KOPT-K1 (cell line): Measurements from ENCODE around the gene SERPINF2.

ENCODE experiments used
- H3K27ac ChIP-seq: fragments of 200-600 bp; sonication (generic); 2 replicates; pipeline ENCODE4 v1.5.1; 2016; ENCODE audit warnings: antibody characterized with exemption, mild to moderate bottlenecking, low read depth, low read length; ENCODE audit not compliant: poor library complexity, severe bottlenecking
- H3K36me3 ChIP-seq: fragments of 200-600 bp; sonication (generic); 2 replicates; pipeline ENCODE4 v1.5.1; 2017; ENCODE audit warnings: antibody characterized with exemption, mild to moderate bottlenecking, low read length, moderate library complexity; ENCODE audit not compliant: insufficient read depth
- H3K9me3 ChIP-seq: fragments of 200-600 bp; sonication (generic); 2 replicates; pipeline ENCODE4 v1.5.1; 2017; ENCODE audit warnings: antibody characterized with exemption, low read length, mild to moderate bottlenecking; ENCODE audit not compliant: insufficient read depth, poor library complexity, severe bottlenecking

SERPINF2 gene

DNA sequence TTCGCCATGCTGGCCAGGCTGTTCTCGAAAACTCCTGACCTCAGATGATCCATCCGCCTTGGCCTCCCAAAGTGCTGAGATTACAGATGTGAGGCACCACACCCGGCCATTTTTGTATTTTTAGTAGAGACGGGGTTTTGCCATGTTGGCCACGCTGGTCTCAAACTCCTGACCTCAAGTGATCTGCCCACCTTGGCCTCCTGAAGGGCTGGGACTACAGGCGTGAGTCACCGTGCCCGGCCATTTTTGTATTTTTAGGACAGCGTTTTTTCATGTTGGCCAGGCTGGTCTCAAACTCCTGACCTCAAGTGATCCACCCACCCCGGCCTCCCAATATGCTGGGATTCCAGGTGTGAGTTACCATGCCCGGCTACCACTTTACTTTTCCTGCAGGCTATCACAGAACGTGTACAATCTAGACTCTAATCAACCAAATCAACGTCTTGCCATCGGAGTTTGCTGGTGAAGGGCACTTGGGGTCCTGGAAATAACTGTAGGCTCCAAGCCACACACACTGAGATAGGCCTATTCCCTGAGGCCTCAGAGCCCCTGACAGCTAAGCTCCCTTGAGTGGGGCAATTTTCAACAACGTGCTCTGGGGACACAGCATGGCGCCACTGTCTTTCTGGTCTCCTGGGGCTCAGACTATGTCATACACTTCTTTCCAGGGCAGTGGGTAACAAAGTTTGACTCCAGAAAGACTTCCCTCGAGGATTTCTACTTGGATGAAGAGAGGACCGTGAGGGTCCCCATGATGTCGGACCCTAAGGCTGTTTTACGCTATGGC, 31.9 kb downstream of the SERPINF2 start:
- Histone ChIP-seq H3K36me3 (peaks cover 51% of the 10 kb centered on the region), H3K9me3 (no peaks in the 10 kb centered on the region), H3K27ac (no peak overlapping the region)

DNA sequence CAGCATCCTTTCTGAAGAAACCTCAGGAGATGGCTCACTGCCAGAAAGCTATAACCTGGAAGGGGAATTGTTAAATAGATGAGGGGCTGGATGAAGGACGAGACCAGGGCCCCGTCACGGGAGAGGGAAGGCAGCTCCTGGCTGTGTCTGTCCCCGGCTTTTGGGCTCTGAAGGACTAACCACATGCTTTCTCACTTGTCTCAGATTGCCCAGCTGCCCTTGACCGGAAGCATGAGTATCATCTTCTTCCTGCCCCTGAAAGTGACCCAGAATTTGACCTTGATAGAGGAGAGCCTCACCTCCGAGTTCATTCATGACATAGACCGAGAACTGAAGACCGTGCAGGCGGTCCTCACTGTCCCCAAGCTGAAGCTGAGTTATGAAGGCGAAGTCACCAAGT, 33.7 kb downstream of the SERPINF2 start:
- Histone ChIP-seq H3K27ac (no peak overlapping the region), H3K36me3 (peaks cover 69% of the 10 kb centered on the region), H3K9me3 (no peaks in the 10 kb centered on the region)

DNA sequence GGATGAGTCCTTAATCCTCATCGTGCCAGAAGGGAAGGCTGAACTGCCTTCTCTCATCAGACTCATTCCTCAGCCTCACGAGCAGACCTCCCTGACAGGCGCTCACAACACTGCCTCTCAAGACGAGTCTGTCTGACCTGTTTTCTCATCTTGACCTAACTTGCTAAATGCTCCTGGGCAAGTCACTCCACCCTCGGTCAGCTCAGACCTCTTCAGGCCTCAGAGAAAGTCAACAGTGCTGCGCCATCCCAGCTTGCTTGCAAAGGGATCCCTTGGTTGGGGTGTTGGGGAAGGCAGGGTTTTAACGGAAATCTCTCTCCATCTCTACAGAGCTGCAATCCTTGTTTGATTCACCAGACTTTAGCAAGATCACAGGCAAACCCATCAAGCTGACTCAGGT, 34.2 kb downstream of the SERPINF2 start:
- H3K36me3 ChIP-seq: peaks cover 74% of the 10 kb centered on the region
- H3K27ac ChIP-seq: no peak overlapping the region
- H3K9me3 ChIP-seq: no peaks in the 10 kb centered on the region

DNA sequence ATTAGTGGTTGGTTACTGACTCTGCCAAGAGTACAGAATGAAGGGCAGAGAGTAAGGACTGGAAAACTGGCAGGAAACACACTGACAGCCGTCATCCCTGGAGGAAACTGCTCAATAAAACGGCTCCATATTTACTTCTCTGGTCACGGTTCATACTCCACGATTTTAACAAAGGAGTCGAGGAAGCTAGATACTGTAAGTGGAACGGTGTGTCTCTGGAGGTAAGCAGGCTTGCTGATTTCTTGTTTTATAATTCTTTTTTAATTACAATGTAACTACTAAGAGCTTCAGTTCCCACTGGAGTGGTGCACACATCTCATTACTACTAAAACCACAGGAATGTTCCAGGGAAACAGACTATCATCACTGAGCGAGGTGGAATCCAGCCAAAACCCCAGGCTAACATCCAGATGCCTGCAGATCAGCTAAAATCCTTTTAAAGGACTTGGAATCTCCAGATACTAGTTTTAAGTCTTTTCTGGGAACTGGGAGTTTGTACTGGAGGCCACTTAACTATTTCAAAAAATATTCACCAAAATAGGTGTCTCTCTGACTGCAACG, 37.0 kb downstream of the SERPINF2 start:
- peaks cover 100% of the 10 kb centered on the region for H3K36me3 ChIP-seq
- H3K27ac ChIP-seq: no peak overlapping the region
- H3K9me3 ChIP-seq: no peaks in the 10 kb centered on the region

DNA sequence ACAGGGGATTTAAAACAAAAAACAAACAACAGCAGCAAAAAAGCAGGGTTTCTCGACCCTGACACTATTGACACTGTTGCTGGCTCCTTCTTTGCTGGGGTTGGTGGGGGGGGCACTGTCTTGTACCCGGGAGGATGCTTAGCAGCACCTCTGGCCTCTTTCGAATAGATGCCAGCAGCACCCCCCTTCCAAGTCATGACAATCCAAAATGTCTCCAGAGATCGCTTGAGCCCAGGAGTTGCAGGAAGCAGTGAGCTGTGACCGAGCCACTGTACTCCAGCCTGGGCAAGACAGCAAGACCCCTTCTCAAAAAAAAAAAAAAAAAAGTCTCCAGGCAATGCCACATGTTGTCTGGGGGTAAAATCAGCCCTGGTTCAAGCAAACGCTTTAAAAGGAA, 39.5 kb downstream of the SERPINF2 start:
- Histone ChIP-seq H3K9me3 (no peaks in the 10 kb centered on the region), H3K27ac (no peak overlapping the region), H3K36me3 (peaks cover 100% of the 10 kb centered on the region)

DNA sequence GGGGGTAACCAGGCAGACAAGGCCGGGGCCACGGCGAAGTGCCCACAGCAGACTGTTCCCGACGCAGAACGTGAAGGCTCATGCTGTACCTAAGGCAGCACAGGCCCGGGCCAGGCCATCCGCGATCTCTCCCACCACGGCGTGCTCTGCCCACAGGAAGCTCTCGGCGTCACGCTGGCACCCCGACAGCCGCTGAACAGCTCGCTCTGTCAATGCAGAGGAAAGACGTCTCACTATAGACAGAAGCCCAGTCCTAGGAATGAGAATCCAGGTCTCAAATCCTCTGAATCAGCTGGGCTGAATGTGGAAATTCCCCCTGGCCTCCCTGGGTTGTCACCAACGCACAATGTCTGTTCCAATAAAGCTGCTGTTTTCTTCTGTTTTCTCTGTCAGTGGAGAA, 40.6 kb downstream of the SERPINF2 start:
- no peaks in the 10 kb centered on the region for H3K9me3 ChIP-seq
- no peak overlapping the region for H3K27ac ChIP-seq
- peaks cover 99% of the 10 kb centered on the region for H3K36me3 ChIP-seq

DNA sequence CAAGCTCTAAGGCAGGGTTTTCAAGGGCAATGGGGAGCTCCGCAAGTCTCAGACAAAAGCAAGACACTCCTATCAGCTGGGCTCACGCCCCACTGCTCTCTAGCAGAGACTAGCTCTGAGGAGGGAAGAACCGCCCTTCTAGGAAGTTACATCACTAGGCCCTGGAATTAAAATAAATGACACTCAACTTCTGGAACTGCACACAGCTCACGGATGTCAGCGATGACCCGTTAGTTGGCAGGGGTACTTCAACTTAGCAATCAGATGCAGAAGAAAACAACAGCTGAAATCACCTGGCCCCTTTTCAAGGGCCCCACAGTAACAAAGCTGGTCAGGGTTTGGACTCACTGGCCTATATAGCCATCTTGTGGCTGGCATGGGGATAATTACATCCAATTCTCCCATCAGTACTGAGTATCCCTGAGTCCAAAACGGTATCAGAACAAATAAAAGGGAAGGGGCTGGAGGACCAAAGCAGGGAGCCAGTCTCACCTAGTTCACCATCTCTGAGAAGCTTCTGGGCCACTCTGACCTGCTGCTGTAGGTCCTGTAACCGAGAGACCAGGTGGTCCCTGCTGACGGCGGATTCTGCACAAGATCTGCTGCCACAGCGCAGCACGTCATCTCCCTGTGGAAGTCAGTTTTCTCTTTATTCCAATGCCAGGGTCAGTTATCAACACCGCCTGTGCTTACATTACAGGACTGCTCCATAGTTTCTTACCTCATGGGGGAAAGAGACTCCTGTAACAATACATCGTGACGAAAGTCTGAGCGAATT, 41.4 kb downstream of the SERPINF2 start:
- peaks cover 99% of the 10 kb centered on the region for H3K36me3 ChIP-seq
- no peak overlapping the region for H3K27ac ChIP-seq
- no peaks in the 10 kb centered on the region for H3K9me3 ChIP-seq

DNA sequence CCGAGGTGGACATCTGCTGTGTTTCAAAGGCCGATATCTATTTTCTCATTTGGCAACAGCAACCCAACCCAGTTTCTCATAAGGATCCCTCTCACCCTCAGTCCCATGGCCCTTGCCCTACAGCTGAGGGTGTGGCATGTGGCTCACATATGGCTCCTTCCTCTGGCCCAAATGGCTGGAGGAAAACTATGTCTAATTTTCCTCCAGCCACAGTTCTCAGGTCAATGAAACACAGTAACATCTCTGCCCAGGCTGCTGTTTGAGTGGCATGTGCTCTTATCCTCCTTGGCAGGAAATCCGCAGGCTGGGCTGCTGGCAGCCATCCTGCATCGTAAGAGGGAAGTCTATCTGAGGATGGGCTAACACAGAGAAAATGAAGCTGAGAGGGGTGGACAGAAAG, 43.3 kb downstream of the SERPINF2 start:
- Histone ChIP-seq H3K27ac (no peak overlapping the region), H3K36me3 (peaks cover 80% of the 10 kb centered on the region), H3K9me3 (no peaks in the 10 kb centered on the region)

DNA sequence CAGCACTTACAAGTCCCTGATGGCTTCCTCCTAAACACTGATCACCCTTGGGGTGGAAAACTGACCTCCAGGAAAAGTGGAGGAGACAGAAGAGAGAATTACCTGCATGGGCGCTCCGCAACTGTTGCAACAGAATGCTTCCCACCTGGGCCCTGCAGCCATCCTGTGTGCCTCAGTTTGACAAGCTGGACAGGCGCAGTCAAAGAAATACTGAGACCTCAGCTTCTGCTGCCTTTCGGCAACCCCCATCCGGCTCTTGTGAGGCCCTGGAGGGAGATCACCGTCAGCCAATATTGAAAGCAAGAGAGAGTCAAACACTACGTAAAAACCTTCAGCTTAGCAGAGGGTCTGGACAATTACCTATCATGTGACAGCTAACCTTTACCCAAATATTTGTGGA, 44.0 kb downstream of the SERPINF2 start:
- no peak overlapping the region for H3K27ac ChIP-seq
- no peaks in the 10 kb centered on the region for H3K9me3 ChIP-seq
- H3K36me3 ChIP-seq: peaks cover 72% of the 10 kb centered on the region

DNA sequence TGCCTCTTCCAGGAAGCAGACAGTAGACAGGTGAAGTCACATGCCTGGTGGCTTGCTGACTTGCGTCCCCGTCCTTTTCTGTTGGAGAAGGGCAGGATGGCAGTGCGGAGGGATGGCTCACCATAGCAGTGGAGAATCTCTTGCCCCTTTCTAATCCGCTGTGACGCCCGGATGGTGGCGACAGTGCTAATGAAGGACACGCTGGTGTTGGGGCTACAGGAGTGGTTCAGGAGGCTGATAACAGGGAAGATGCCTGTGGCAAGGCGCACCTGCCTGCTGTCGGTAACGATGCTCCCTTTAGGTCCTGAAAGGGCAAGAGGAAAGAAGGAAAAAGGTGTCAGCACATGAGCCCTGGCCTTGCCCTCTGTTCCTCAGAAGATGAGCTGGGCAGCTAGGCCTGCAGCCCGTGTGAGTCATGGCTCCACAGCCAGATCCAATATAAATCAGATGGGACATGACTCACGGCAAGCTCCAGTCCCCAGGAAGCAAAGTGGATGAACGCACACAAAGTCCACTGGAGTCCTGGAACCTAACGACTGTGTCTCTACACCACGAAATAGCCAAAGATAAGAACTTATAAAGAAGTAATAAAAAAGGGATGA, 44.7 kb downstream of the SERPINF2 start:
- no peaks in the 10 kb centered on the region for H3K9me3 ChIP-seq
- peaks cover 68% of the 10 kb centered on the region for H3K36me3 ChIP-seq
- H3K27ac ChIP-seq: no peak overlapping the region

DNA sequence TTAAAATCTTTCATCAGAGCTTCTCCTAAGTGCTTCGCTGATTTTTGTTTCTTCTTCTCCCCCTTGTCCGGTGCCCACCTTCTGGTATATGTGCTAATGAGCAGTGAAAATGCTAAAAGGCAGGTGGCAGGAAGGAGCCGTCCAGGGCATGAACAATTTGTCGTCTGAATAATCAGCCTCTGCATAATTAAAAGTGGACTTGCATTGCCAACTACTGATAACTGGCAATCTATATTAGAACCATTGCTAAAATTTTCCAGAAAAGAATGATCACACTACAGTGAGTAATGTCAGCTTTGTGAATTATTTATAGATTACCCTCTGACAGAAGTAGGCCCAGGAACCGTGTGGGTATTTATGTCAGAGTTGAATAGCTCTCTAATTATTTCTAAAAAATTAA, 47.3 kb downstream of the SERPINF2 start:
- peaks cover 64% of the 10 kb centered on the region for H3K36me3 ChIP-seq
- no peaks in the 10 kb centered on the region for H3K9me3 ChIP-seq
- no peak overlapping the region for H3K27ac ChIP-seq

DNA sequence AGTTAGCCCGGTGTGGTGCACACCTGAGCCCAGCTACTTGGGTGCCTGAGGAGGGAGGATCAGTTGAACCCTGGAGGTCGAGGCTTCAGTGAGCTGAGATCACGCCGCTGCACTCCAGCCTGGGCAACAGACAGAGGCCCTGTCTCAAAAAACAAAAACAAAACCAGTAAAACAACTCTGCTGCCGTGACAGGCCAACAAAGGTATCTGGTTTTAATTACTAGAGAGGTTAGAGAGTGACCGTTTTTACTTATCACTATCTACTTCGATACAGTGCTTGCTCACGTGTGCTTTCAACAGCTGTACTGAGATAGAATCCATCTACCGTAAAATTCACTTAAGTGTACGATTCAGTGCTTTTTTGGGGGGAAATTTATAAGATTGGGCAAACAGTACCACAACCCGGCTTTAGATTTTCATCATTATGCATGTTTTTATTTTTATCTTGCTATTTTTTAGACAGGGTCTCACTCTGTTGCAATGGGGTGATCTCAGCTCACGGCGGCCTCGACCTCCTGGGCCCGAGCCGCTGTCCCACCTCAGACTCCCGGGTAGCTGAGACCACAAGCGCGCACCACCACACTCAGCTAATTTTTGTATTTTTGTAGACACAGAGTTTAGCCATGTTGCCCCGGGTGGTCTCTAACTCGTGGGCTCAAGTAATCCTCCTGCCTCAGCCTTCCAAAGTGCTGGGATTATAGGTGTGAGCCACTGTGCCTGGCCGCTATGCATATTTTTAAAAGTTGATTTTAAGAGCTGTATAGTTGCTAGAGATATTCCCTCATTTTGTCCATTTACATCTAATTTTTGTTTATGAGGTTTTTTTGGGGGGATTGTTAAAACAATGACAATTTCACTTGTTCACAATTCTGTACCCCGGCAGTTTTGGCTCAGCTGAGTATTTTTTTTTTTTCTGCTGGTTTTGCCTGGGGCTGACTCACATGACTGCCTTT, 50.1 kb downstream of the SERPINF2 start:
- Histone ChIP-seq H3K27ac (no peak overlapping the region), H3K36me3 (peaks cover 62% of the 10 kb centered on the region), H3K9me3 (no peaks in the 10 kb centered on the region)

DNA sequence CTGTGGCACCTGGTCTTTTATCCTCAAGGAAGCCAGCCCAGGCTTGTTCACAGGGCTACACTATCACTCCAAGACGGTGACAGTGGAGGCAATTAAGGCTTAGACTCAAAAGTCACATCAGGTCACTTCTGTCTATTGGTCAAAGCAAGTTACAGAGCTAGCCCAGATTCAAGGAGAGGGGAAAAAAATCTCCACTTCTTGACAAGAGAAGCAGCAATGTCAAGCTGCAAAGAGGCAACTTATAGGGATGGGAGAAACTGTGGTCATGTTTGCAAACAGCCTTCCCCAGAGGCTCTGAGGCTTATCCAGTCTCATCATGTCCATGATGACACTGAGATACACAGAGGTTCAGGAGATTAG, 50.8 kb downstream of the SERPINF2 start:
- H3K36me3 ChIP-seq: peaks cover 64% of the 10 kb centered on the region
- H3K27ac ChIP-seq: no peak overlapping the region
- no peaks in the 10 kb centered on the region for H3K9me3 ChIP-seq

DNA sequence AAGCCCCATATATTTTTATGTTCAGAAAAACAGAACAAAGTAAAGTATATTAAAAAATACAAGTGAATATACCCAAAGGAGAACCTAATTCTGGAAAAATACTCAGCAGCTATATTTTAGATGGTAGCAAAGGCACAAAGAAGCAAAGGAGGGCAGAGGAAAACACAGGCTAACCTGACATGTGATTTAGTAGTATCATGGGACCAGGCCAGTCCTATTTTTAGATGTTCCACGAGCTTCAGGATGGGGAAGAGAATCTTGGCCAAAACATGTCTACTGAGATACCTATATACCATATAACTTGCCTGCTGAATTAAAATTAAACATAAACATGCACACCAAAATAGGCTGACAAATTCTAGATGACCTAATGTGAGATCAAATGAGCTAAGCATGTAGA, 54.1 kb downstream of the SERPINF2 start:
- Histone ChIP-seq H3K36me3 (peaks cover 88% of the 10 kb centered on the region), H3K27ac (no peak overlapping the region), H3K9me3 (no peaks in the 10 kb centered on the region)
